GM21737 (cell line): ENCODE data around the gene DUSP18.
"Not testable (repeated sequence)": the region's sequence is repeated elsewhere in the genome, so short reads cannot be mapped to it uniquely, and the experiment has no call there.

ENCODE experiments used
- ATAC-seq: cut with Tn5 transposase; IDR thresholded peaks from one replicate; pipeline ENCODE4 v1.9.1; 2021; ENCODE audit warnings: mild to moderate bottlenecking, moderate library complexity; ENCODE audit not compliant: unreplicated experiment

The DUSP18 gene

DNA sequence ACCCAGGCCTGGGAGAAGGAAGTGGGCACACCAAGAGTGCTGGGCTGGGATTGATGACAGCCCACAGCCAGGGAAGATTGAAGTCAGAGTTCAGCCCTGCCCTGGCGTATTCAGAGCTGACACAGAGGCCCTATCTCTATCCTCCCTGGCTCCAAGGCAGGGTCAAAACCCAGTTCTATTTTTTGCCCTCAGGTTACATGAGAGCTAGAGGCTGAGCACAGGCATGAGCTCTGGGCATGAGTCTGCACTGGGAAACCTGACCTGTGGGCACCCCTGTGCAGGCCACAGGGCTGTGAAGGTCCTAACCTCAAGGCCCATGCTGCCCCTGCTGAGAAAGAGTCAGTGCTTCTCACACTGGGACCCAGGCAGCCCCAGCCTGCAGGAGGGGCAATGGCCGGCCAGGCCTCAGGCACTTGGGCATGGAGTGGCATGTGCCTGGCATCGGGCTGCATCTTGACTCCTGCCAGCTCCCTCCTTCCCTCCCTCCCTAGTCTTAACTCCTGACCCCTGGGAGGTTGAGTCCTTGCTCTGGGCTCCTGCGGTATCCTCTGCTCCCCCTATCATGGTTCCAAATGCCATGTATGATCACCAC, 26.7 kb downstream of the DUSP18 start:
- no peak for ATAC-seq

DNA sequence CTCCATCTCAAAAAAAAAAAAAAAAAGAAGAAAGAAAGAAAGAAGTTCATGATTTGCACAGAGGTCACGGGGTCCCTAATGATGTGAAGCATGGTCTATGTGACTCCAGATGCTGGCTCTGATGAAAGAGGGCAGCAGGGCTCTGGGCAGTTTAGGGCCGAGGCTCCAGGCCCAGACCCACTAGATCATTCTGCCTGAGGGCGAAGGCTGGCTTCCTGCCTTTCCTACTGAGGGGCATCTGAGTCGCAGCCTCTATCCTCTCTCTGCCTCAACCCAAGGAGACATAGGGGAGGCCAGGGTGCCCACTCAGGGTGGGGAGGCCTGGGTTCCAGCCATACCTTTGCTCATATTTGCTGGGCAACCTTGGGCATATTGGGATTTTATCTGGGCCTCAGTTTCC, 27.3 kb downstream of the DUSP18 start:
- no peak for ATAC-seq

DNA sequence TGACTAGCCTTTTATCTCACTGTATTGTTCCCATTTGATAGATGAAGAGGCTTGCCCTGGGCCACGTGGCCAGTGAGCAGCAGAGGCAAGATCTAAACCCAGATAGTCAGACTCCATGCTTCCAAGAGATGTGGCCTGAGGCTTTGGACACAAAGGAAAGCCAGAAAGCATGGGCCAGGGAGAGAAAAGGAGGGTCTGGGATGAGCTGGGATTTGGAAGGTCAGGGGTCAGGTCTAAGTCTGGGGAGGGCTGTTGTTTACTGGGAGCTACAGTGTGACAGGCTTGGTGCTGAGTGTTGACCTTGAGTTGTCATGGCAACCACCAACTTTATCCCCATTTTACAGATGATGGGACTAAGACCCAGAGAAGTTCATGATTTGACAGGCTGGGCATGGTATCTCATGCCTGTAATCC, 30.0 kb downstream of the DUSP18 start:
- ATAC-seq = no peak

DNA sequence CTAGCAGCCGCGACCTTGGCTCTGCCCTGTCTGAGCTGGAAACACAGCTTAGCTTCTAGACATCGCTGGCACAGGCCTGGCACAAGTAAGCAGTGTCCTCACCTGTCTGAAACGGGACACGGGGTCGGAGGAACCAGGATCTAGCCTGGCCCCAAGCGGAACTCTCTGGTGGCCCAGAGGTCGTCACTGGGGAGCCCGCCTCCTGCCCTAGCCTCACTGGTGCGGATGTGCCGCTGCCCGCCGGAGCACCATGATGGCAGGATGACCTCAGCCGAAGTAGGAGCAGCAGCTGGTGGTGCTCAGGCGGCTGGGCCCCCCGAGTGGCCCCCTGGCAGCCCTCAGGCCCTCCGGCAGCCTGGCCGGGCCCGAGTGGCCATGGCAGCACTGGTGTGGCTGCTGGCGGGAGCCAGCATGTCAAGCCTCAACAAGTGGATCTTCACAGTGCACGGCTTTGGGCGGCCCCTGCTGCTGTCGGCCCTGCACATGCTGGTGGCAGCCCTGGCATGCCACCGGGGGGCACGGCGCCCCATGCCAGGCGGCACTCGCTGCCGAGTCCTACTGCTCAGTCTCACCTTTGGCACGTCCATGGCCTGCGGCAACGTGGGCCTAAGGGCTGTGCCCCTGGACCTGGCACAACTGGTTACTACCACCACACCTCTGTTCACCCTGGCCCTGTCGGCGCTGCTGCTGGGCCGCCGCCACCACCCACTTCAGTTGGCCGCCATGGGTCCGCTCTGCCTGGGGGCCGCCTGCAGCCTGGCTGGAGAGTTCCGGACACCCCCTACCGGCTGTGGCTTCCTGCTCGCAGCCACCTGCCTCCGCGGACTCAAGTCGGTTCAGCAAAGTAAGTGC, 31.2 kb downstream of the DUSP18 start:
- no peak for ATAC-seq

DNA sequence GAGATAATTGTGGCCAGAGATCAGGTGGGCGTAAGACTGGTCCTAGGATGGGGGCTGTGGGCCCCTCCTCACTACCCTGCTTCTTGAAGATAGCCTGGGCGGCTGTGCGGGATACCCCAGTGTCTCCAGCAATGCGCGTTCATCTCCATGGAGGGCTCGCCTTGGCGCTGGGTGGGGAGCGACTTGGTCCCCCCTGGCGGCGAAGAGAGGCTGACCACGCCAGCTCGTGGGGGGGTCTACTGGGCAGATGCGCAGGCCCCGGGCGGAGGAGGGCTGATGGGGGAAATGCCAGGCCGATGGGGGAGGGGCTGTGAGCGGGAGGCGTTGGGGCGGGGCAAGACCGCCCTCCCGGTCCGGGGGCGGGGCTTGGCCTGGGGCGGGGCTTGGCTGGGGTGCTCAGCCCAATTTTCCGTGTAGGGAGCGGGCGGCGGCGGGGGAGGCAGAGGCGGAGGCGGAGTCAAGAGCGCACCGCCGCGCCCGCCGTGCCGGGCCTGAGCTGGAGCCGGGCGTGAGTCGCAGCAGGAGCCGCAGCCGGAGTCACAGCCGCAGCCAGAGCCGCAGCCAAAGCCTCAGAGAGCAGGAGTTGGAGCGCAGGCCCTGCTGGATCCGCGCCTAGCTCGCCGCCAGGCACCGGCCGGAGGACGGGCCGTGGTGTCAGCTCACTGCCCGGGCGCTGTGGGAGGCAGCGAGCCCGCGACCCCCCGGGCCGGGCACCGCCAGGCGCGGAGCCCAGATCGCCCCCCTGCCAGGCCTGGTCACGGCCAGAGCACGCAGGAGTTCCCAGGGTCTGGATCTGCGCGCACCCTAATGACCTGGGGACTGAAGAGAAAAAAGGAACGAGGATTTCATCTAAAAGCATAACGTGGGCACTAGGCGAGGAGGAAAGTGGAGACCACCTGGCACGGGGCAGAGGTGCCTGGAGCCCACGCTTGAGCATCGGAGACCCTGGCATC, 32.1 kb downstream of the DUSP18 start, which contains the start of gene SLC35E4:
TSS of gene SLC35E4 (plus strand) at position 509 of the 953 bp plus-strand sequence. CDS start 670 bp downstream, outside the sequence.
- peak; percentile 57 for ATAC-seq

DNA sequence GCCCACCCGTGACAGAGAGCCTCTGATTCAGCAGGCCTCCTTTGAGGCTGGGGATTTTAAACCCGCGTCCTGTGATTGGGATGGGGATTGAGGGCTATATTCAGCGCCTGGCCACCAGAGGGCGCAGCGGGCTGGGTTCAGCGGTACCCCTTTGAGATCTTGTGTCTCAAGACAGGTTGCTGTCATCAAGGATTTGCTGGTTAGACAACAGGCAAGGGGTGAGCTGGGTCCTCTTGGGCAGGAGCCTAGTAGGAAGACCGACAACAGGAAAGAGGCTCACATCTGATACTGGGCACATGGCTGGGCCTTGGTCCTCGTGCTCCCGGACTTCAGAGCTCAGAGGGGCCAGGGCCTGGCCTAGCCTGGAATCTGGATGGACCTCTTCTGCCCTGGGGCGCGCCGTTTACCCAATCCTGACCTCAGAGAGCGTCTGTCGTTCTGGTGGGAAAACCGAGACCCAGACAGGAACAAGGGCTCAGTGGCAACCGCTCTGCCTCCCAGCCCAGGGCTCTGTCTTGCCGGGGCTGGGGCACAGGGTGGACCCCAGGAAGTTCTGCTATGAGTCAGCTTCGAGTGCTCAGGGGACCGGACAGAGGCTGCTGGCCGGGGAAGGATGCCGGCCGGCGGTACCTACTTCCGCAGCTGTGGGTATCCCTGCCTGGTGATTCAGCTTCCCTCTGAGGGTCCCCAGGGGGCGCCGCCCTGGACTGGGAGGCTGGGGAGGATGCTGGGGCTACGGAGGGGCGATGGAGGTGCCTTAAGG, 33.0 kb downstream of the DUSP18 start:
- ATAC-seq = peak; percentile 59

DNA sequence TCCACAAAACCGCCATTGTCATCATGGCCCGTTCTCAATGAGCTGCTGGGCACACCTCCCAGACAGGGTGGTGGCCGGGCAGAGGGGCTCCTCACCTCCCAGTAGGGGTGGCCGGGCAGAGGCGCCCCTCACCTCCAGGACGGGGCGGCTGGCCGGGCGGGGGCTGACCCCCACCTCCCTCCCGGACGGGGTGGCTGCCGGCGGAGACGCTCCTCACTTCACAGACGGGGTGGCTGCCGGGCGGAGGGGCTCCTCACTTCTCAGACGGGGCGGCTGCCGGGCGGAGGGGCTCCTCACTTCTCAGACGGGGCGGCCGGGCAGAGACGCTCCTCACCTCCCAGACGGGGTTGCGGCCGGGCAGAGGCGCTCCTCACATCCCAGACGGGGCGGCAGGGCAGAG, 36.2 kb downstream of the DUSP18 start:
- not testable (repeated sequence) for ATAC-seq

DNA sequence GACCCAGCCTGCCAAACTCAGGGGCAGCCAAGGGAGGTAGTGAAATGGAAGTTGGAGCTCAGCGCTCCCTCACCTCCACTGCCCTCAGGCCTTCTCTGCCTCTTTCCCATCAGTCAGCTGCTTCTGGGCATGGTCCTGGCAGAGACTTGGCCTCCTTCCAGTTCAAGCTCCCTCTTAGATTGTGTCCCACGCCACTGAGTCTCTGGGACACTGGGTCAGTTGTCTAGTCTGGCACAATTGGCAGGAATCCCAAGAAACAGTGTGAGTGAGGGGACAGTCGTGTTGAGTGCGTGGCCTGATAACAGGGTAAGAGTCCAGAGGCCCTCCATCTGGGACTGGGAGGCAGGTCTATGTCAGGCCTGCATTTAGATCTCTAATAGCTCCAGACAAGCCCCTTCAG, 39.2 kb downstream of the DUSP18 start:
- ATAC-seq = no peak

DNA sequence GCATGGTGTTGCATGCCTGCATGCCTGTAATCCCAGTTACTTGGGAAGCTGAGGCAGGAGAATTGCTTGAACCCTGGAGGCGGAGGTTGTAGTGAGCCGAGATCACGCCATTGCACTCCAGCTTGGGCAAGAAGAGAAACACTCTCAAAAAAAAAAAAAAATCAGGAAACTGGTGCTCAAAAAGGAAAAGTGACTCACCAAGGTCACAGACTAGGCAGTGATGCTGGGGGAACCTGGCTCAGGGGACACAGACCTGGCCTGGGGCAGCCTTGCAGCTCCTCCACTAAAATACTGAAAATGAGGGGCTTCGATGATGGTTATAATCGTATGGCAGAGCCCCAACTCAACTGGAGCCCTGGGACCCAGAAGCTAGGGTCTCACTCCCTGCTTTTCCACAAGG, 40.2 kb downstream of the DUSP18 start:
- no peak for ATAC-seq

DNA sequence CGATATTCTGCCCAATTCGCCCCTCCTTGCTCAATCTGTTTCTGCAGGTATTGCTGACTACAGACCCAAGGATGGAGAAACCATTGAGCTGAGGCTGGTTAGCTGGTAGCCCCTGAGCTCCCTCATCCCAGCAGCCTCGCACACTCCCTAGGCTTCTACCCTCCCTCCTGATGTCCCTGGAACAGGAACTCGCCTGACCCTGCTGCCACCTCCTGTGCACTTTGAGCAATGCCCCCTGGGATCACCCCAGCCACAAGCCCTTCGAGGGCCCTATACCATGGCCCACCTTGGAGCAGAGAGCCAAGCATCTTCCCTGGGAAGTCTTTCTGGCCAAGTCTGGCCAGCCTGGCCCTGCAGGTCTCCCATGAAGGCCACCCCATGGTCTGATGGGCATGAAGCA, 41.3 kb downstream of the DUSP18 start:
- ATAC-seq = no peak

DNA sequence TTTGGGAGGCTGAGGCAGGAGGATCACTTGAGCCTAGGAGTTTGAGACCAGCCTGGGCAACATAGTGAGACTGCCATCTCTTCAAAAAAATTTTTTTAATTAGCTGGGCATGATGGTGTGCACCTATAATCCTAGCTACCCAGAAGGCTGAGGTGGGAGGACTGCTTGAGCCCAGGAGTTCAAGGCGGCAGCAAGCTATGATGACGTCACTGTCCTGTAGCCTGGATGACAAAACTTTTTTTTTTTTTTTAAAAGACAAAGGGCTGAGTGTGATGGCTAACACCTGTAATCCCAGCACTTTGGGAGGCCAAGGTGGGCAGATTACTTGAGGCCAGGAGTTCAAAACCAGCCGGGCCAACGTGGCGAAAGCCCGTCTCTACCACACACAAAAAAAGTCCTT, 47.8 kb downstream of the DUSP18 start:
- ATAC-seq = not testable (repeated sequence)

DNA sequence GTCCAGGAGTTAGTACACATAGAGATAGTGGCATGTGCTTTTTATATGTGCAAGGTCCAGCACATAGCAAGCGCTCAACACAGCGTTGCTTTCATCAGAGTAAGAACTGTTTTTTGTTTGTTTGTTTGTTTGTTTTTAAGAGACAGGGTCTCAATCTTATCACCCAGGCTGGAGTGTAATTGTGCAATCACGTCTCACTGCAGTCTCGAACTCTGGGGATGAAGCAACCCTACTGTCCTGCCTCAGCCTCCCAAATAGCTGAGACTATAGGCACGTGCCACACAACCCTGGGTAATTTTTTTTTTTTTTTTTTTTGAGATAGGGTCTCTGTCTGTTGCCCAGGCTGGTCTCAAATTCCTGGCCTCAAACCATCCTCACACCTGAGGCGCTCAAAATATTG, 49.9 kb downstream of the DUSP18 start:
- ATAC-seq = no peak

DNA sequence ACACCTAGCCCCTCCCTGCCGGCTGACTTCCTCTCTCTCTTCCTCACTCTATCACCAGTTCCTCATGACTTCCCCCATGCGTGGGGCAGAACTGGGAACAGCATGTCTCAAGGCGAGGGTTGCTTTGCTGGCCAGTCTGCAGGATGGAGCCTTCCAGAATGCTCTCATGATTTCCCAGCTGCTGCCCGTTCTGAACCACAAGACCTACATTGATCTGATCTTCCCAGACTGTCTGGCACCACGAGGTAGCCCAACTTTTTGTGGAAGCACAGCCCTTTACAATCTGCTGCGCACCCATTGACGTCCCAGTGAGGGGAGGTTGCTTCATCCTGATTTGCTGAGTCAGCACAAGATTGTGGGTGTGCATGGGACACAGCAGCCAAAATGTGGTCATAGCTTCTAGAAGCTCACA, 52.1 kb downstream of the DUSP18 start:
- no peak for ATAC-seq

DNA sequence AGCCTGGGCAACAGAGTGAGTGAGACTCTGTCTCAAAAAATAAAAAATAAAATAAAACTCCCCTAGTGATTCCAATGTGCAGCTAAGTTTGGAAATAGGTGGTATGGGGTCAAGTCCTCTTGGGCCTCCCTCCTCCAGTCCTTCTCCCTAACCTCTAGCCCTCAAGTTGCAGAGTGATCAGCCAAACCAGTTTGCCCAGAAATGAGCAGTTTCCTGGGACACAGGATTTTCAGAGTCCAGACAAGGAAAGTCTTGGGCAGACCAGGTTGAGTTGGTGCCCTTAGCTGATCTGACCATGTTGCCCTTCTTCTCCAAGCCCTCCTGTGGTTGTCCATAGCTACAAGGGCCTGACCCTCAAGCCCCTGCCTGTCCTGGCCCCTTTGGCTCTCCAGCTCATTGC, 52.8 kb downstream of the DUSP18 start:
- ATAC-seq = no peak

DNA sequence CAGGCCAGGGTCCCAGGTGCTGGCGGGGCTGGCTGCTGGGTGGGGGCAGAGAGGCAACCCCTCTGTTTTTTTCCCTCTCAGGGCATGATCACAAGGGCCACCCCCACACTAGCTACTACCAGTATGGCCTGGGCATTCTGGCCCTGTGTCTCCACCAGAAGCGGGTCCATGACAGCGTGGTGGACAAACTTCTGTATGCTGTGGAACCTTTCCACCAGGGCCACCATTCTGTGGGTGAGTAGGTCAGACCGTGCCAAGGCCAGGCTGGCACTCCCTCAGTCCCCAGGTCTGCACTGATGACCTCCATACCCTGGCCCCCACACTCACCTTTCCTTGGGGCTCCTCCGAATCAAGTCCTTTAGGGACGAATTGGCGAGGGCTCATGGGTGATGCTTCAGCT, 53.4 kb downstream of the DUSP18 start:
- no peak for ATAC-seq

DNA sequence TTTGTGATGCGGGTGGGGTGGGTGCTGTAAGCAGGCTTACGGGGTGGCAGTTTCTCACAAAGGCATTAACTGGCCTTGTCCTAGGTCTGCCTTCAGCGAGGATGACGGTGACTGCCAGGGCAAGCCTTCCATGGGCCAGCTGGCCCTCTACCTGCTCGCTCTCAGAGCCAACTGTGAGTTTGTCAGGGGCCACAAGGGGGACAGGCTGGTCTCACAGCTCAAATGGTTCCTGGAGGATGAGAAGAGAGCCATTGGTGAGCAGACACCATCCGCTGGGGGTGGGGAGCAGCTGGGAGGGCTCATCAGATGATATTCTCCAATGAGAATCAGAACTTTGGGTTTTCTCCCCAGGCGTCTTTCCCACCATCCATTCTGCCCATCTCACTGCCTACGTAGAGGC, 54.9 kb downstream of the DUSP18 start:
- no peak for ATAC-seq
